GM19099 (cell line): ENCODE data around the gene VAMP5.

Source experiments
- POLR2A ChIP-seq: IDR thresholded peaks from 3 replicates; pipeline ENCODE4 v1.6.1; 2011; ENCODE audit warnings: low read depth; ENCODE audit not compliant: insufficient read length; ENCODE audit errors: extremely low read depth

The VAMP5 gene

DNA sequence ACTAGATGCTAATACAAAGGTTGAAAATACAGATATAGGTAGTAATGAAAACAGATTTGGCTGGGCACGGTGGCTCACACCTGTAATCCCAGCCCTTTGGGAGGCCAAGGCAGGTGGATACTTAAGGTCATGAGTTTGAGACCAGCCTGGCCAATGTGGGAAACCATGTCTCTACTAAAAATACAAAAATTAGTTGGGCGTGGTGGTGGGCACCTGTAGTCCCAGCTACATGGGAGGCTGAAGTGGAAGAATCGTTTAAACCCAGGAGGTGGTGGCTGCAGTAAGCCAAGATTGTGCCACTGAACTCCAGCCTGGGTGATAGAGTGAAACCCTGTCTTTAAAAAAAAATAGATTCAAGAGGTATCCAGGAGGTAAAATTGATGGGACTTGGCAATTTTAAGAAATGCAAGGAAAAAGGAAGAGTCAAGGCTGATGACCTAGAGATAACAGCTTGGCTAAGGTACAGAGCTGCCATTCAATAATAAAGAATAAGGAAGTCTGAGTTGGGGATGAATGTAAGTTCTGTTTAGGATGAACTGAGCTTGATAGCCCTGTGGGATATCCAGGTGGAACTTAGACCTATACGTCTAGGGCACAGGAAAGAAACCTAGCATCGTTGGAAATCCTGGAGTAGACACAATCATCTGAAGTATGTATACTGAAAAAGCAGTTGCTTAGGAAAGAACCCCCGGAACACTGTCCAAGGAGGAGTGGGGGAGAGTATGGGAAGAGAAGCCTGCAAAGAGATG lies 36.2 kb upstream of the VAMP5 start:
- no peak for TF ChIP-seq POLR2A

DNA sequence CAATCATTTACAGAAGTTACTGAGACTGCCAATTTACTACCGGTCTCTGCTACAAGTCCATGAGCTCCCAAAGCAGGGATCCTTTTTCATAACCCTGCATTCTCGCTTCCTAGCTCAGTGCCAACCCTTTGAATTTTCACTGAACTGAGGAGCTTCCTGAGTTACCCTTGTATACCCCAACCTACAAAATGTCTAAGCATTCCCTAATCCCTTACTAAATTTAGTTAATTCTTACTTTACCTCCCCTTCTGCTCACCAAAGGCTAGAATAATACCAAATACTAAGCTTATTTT lies 35.7 kb upstream of the VAMP5 start:
- no peak for TF ChIP-seq POLR2A

DNA sequence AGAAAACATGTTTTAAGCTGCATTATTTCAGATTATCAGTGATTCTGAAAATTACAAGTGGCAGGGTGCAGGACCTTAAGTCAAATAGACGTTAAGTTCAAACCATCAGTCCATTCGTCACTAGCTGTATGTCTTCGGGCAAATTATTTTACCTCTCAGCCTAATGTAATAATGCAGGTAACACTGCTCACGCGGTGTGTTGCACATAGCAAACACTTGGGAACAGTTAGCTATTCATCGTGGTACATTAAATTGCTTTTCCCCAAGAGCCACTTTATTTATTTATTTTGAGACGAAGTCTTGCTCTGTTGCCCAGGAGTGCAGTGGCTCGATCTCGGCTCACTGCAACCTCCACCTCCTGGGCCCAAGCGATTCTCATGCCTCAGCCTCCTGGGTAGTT lies 35.1 kb upstream of the VAMP5 start:
- no peak for TF ChIP-seq POLR2A

GRCh38 chr2:85549826-85550225 lies 34.4 kb upstream of the VAMP5 start:
- no peak for TF ChIP-seq POLR2A

DNA sequence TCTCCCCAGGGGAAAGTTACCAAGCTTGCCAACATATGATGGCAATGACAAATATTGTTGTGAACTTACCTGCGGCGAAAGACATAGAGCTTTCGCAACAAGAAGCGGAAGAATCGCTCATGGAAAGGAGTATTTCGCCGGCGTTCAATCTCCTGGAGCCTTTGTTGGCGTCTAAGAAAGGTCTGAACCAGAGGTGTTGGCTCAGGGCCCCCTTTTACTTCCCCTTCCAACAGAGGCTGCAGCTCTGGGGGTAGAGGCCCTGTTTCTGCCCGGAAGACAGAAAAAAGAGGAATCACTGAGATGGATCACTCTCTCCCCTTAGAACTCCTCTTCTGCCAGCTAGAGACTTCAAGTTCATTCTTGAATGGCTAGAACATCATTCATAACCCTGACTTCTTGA lies 33.7 kb upstream of the VAMP5 start:
- no peak for TF ChIP-seq POLR2A

- no peak for TF ChIP-seq POLR2A
These were observed 32.2 kb upstream of the VAMP5 start for GRCh38 chr2:85551698-85552678.

- no peak for TF ChIP-seq POLR2A
These were observed 31.0 kb upstream of the VAMP5 start for GRCh38 chr2:85553184-85553583.

GRCh38 chr2:85554980-85555612 lies 29.1 kb upstream of the VAMP5 start:
- TF ChIP-seq POLR2A: no peak

GRCh38 chr2:85557130-85557529 lies 27.1 kb upstream of the VAMP5 start:
- TF ChIP-seq POLR2A: no peak

- TF ChIP-seq POLR2A: no peak
These were observed 26.1 kb upstream of the VAMP5 start for GRCh38 chr2:85558160-85558559.

GRCh38 chr2:85560812-85561279 lies 23.4 kb upstream of the VAMP5 start:
- TF ChIP-seq POLR2A: no peak

DNA sequence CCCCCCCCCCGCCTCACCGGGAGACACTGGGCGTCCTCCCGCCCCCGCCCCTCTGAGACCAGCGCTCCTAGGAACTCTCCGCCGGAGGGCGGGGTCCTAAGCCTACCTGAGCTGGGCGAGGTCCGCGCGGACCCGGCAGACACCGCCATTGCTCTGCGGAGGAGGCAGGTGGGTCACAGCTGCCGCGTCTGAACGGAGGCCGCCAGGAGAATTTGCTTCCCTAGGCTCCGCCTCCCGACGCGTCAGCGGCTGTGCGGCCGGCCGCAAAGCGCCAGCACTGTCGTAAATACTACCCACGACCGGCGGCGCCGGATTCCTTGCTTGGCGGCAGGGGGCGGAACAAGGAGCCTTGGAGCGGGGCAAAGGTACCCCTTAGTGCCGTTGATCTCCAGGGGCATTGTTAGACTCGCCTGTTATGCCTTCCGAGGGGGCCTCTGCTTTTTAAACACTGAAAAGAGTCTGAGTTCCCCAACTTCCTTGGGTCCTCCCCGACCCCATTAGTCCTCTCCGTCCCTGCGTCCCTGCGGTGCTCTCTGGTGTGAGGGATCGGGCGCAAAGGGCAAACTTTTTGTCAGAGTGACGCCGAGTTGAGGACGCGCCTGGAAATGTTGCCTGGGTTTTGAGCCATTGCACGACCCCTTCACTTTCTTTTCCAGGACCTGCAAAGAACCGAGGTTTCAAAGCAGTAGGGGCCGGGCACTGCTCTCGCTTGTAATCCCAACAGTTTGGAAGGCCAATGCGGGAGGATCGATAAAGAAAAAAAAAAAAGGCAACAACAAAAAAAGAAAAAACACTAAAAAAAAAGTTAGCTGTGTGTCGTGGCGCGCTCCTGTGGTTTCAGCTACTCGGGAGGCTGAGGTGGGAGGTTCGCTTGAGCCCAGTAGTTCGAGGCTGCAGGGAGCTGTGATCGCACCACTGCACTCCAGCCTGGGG lies 22.7 kb upstream of the VAMP5 start, which contains the start of gene GGCX:
Gene GGCX, minus strand, starts transcription at position 214 of the 933 bp plus-strand sequence. Its CDS starts 65 bp downstream, at position 149.
- peak; percentile 95 for TF ChIP-seq POLR2A

GRCh38 chr2:85564144-85564563 lies 20.1 kb upstream of the VAMP5 start:
- no peak for TF ChIP-seq POLR2A

- no peak for TF ChIP-seq POLR2A
These were observed 18.0 kb upstream of the VAMP5 start for GRCh38 chr2:85566265-85566664.
